SK-N-SH (cell line): Measurements from ENCODE around the gene SAP30L. TPM values are rescaled to one million over a fixed set of nuclear protein-coding genes. Genes with fewer than 3 reads are reported as not detected.

ENCODE experiments used
- CTCF ChIA-PET: fragments of 300-600, 350-600 bp; formaldehyde crosslinking; extraction: SDS; loops from one replicate; lab custom pipeline; 2021; lab: Yijun Ruan, JAX
- POLR2A ChIA-PET: fragments of 350-600 bp; sonication (Branson Sonifier 250); formaldehyde crosslinking; extraction: SDS; loops from one replicate; lab custom pipeline; 2020; ENCODE audit warnings: antibody characterized with exemption, inconsistent platforms; lab: Yijun Ruan, JAX
- DNase-seq: peaks from one replicate; pipeline ENCODE4 v3.0.0; 2012
- H2AFZ ChIP-seq: fragments of 200-600 bp; sonication (generic); 2 replicates; pipeline ENCODE4 v1.8.1; 2016; ENCODE audit warnings: antibody characterized with exemption, mild to moderate bottlenecking, low read depth
- H3F3A ChIP-seq: fragments of 200-600 bp; sonication (generic); replicated peaks from 2 replicates; pipeline ENCODE3; 2016; ENCODE audit warnings: antibody characterized with exemption, mild to moderate bottlenecking; ENCODE audit not compliant: insufficient read depth
- H3K27ac ChIP-seq, 2 experiments: fragments of 200-500 bp in 1 of 2; fragments of 200-600 bp in 1 of 2; sonication (Bioruptor generic) in 1 of 2; sonication (generic), shearing (Covaris generic) in 1 of 2; 2 replicates each; pipeline versions ENCODE4 v1.5.1 to v1.6.1; 2014 to 2016; ENCODE audit warnings: low read depth in 2 of 2, inconsistent platforms in 1 of 2, low read length in 1 of 2, mild to moderate bottlenecking in 1 of 2, mixed read lengths in 1 of 2
- H3K27me3 ChIP-seq: fragments of 200-600 bp; sonication (generic), shearing (Covaris generic); 2 replicates; pipeline ENCODE4 v1.6.1; 2016; ENCODE audit warnings: mixed run types; ENCODE audit not compliant: insufficient read depth
- H3K36me3 ChIP-seq, 2 experiments: fragments of 200-500 bp in 1 of 2; fragments of 200-600 bp in 1 of 2; sonication (Bioruptor generic) in 1 of 2; sonication (generic) in 1 of 2; replicated peaks in 1 of 2; 2 replicates each; pipeline versions ENCODE3 to v1.5.1; 2014 to 2016; ENCODE audit warnings: low read length in 1 of 2, mild to moderate bottlenecking in 1 of 2; ENCODE audit not compliant: insufficient read depth in 2 of 2, control insufficient read depth in 1 of 2
- H3K4me1 ChIP-seq, 2 experiments: fragments of 200-500 bp in 1 of 2; fragments of 200-600 bp in 1 of 2; sonication (Bioruptor generic) in 1 of 2; sonication (generic), shearing (Covaris generic) in 1 of 2; 2 replicates each; pipeline versions ENCODE4 v1.5.1 to v1.6.1; 2014 to 2016; ENCODE audit warnings: low read depth in 1 of 2, low read length in 1 of 2, mixed run types in 1 of 2; ENCODE audit not compliant: insufficient read depth in 2 of 2, control insufficient read depth in 1 of 2
- H3K4me2 ChIP-seq: fragments of 200-600 bp; sonication (generic), shearing (Covaris generic); 2 replicates; pipeline ENCODE4 v1.6.1; 2017; ENCODE audit warnings: mixed run types
- H3K4me3 ChIP-seq, 2 experiments: fragments of 200-500 bp in 1 of 2; fragments of 200-600 bp in 1 of 2; sonication (Bioruptor generic) in 1 of 2; sonication (generic), shearing (Covaris generic) in 1 of 2; 2 replicates each; pipeline versions ENCODE4 v1.5.1 to v1.8.1; 2014 to 2016; ENCODE audit warnings: low read depth in 2 of 2, inconsistent platforms in 1 of 2, low read length in 1 of 2, mild to moderate bottlenecking in 1 of 2, mixed read lengths in 1 of 2, moderate library complexity in 1 of 2
- H3K79me2 ChIP-seq: fragments of 200-600 bp; sonication (generic); 2 replicates; pipeline ENCODE4 v1.8.1; 2017; ENCODE audit warnings: mild to moderate bottlenecking; ENCODE audit not compliant: insufficient read depth
- H3K9ac ChIP-seq: fragments of 200-600 bp; sonication (generic); 2 replicates; pipeline ENCODE4 v1.6.1; 2017; ENCODE audit warnings: mixed run types
- H3K9me2 ChIP-seq: fragments of 200-600 bp; sonication (generic); 2 replicates; pipeline ENCODE4 v1.6.1; 2017; ENCODE audit warnings: mixed run types
- H3K9me3 ChIP-seq: fragments of 200-600 bp; sonication (generic); 2 replicates; pipeline ENCODE4 v1.6.1; 2017; ENCODE audit warnings: mixed run types, mild to moderate bottlenecking, moderate library complexity
- H4K20me1 ChIP-seq: fragments of 200-600 bp; sonication (generic); 2 replicates; pipeline ENCODE4 v1.6.1; 2017; ENCODE audit warnings: mild to moderate bottlenecking, mixed run types; ENCODE audit not compliant: insufficient read depth
- EZH2phosphoT487 ChIP-seq: fragments of 200-600 bp; sonication (generic); IDR thresholded peaks from 2 replicates; pipeline ENCODE4 v1.6.1; 2017; ENCODE audit warnings: low read depth, mixed run types, mild to moderate bottlenecking, antibody characterized with exemption, moderate library complexity, borderline replicate concordance
- FOSL2 ChIP-seq: IDR thresholded peaks from 2 replicates; pipeline ENCODE4 v1.4.0; 2012; ENCODE audit warnings: low read depth, mild to moderate bottlenecking, moderate library complexity, borderline replicate concordance
- FOXM1 ChIP-seq: IDR thresholded peaks from 2 replicates; pipeline ENCODE4 v1.4.0; 2012; ENCODE audit warnings: low read depth, mild to moderate bottlenecking
- GABPA ChIP-seq: IDR thresholded peaks from 2 replicates; pipeline ENCODE4 v1.4.0; 2012; ENCODE audit warnings: low read depth, mild to moderate bottlenecking
- GATA2 ChIP-seq: sonication (generic); formaldehyde crosslinking; IDR thresholded peaks from 2 replicates; pipeline ENCODE4 v1.5.0; 2020; ENCODE audit warnings: mild to moderate bottlenecking, missing genetic modification reagents
- JUND ChIP-seq: IDR thresholded peaks from 2 replicates; pipeline ENCODE4 v1.4.0; 2012
- MEF2A ChIP-seq: IDR thresholded peaks from 2 replicates; pipeline ENCODE4 v1.4.0; 2012; ENCODE audit warnings: low read depth, borderline replicate concordance
- MXI1 ChIP-seq: IDR thresholded peaks from 2 replicates; pipeline ENCODE4 v1.6.1; 2012; ENCODE audit warnings: mild to moderate bottlenecking, low read depth, low read length, improper control_type of control experiment
- NFIC ChIP-seq: IDR thresholded peaks from 2 replicates; pipeline ENCODE4 v1.4.0; 2012; ENCODE audit warnings: borderline replicate concordance
- RAD21 ChIP-seq: IDR thresholded peaks from 2 replicates; pipeline ENCODE4 v1.6.1; 2012; ENCODE audit warnings: mild to moderate bottlenecking, low read length
- RCOR1 ChIP-seq: fragments of 150-350 bp; IDR thresholded peaks from 2 replicates; pipeline ENCODE4 v1.6.1; 2017; ENCODE audit warnings: antibody characterized with exemption, low read length
- SMC3 ChIP-seq: IDR thresholded peaks from 2 replicates; pipeline ENCODE4 v1.6.1; 2012; ENCODE audit warnings: low read depth, low read length, improper control_type of control experiment
- TAF1 ChIP-seq: IDR thresholded peaks from 2 replicates; pipeline ENCODE4 v1.6.1; 2012; ENCODE audit warnings: low read depth, mild to moderate bottlenecking, low read length, moderate library complexity, borderline replicate concordance
- TCF12 ChIP-seq: IDR thresholded peaks from 2 replicates; pipeline ENCODE4 v1.4.0; 2012
- TEAD4 ChIP-seq: IDR thresholded peaks from 2 replicates; pipeline ENCODE4 v1.4.0; 2012; ENCODE audit warnings: mild to moderate bottlenecking, borderline replicate concordance; ENCODE audit not compliant: insufficient read depth
- WGBS: methylation state at CpG from one replicate; pipeline ENCODE4 v1.1.6; 2017; ENCODE audit warnings: low lambda C conversion rate; 5-methylcytosine and 5-hydroxymethylcytosine counted together
- polyA plus RNA-seq, 3 experiments: library from polyadenylated mRNA; depleted of rRNA; stranded (reverse); fragments of >200 nt; gene quantifications; 2 replicates each; pipeline ENCODE4 v1.2.3, GENCODE V29; 2012
- TF ChIP-seq, protein P1 (sequence below): fragments of 150-350 bp; IDR thresholded peaks from 2 replicates; pipeline ENCODE4 v1.6.1; 2016; ENCODE audit warnings: mild to moderate bottlenecking, low read depth, low read length
- TF ChIP-seq, protein P2 (sequence below): IDR thresholded peaks from 2 replicates; pipeline ENCODE4 v1.4.0; 2012; ENCODE audit warnings: low read depth, borderline replicate concordance
- TF ChIP-seq, protein P3 (sequence below): IDR thresholded peaks from 2 replicates; pipeline ENCODE4 v1.6.1; 2012; ENCODE audit warnings: mild to moderate bottlenecking, low read depth, low read length, moderate library complexity

SAP30L gene
- polyA plus RNA-seq, 1 of the 3 experiments (the other 2 are of a cell fraction) = 26.6 TPM

DNA sequence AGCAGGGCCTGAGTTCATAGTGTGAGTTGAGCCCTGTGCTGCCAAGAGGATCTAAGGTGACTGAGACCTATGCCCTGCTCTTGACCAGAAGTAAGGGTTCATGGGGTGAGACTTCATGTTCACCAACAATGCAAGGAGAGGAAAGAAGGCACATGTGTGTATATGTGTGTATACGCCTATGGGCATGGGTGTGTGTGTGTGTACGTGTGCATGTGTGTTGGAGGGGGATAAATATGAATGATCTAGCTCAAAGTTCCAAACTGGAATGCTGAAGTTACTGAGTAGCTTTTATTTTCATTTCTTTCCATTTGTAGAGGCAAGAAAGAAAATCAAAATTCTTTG is 57.9 kb downstream of the SAP30L start:
- H3K4me2 ChIP-seq = no peak overlapping the region
- no peak overlapping the region for H3K27ac ChIP-seq
- no peaks in the 10 kb centered on the region; the same call in none of the 2 replicates for H3K27me3 ChIP-seq
- ChIA-PET CTCF (interaction anchor here (1.6 to 13.0 kb wide), 4 partner anchors 9 to 107 kb away, joined by 4 to 112 read pairs (median 24); no protein-coding TSS in a partner anchor), POLR2A (no interaction called here)
- H4K20me1 ChIP-seq = no peaks in the 10 kb centered on the region
- no peaks in the 10 kb centered on the region for H3K9me3 ChIP-seq
- peaks cover 0 to 22% of the 10 kb centered on the region in 2 experiments; a peak in 2 of 4 replicates for H3K4me1 ChIP-seq
- no peaks in the 10 kb centered on the region for H3F3A ChIP-seq
- no peak overlapping the region for H3K4me3 ChIP-seq
- no peaks in the 10 kb centered on the region for H3K36me3 ChIP-seq
- WGBS = 85% methylated on average over 2 of the region's 2 CpGs
- no peak overlapping the region for H2AFZ ChIP-seq
- H3K9me2 ChIP-seq = no peaks in the 10 kb centered on the region
- no peak for DNase-seq
- H3K79me2 ChIP-seq = no peaks in the 10 kb centered on the region
- TF ChIP-seq GABPA = no peak
- no peak for TF ChIP-seq MEF2A
- no peak for TF ChIP-seq MXI1
- TF ChIP-seq, protein P1, sequence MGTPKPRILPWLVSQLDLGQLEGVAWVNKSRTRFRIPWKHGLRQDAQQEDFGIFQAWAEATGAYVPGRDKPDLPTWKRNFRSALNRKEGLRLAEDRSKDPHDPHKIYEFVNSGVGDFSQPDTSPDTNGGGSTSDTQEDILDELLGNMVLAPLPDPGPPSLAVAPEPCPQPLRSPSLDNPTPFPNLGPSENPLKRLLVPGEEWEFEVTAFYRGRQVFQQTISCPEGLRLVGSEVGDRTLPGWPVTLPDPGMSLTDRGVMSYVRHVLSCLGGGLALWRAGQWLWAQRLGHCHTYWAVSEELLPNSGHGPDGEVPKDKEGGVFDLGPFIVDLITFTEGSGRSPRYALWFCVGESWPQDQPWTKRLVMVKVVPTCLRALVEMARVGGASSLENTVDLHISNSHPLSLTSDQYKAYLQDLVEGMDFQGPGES = no peak
- no peak for TF ChIP-seq GATA2 (CRISPR knock-in tag)
- TF ChIP-seq FOSL2 = no peak
- TF ChIP-seq RCOR1 = no peak
- no peak for TF ChIP-seq NFIC
- TF ChIP-seq, protein P2, sequence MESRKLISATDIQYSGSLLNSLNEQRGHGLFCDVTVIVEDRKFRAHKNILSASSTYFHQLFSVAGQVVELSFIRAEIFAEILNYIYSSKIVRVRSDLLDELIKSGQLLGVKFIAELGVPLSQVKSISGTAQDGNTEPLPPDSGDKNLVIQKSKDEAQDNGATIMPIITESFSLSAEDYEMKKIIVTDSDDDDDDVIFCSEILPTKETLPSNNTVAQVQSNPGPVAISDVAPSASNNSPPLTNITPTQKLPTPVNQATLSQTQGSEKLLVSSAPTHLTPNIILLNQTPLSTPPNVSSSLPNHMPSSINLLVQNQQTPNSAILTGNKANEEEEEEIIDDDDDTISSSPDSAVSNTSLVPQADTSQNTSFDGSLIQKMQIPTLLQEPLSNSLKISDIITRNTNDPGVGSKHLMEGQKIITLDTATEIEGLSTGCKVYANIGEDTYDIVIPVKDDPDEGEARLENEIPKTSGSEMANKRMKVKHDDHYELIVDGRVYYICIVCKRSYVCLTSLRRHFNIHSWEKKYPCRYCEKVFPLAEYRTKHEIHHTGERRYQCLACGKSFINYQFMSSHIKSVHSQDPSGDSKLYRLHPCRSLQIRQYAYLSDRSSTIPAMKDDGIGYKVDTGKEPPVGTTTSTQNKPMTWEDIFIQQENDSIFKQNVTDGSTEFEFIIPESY = no peak
- H3K9ac ChIP-seq = no peak overlapping the region

DNA sequence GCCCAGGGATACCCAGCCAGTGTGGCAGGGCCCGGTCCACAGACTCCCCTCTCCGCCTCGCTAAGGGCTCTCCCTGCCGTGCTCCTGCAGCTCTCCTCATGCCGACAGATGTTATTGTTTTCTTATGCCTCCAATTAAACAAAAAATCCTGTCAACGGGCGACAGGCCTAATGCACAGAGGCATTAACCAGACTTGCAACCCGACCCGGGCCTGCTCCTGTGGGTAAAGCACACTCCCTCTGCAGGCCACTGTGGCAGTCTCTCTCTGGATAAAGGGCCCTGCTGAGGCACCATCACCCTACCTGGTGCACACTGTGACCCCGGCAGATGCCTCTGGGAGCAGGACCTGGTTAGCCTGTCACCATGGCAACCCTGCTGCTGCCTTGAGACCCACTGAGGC is 59.8 kb downstream of the SAP30L start:
- no peaks in the 10 kb centered on the region for H4K20me1 ChIP-seq
- no peaks in the 10 kb centered on the region for H3K36me3 ChIP-seq
- H3K4me1 ChIP-seq = peaks cover 0 to 28% of the 10 kb centered on the region in 2 experiments; a peak in 2 of 4 replicates
- ChIA-PET POLR2A (interaction anchor here (0.6 to 2.8 kb wide), 8 partner anchors 12 to 29 kb away, joined by 3 to 24 read pairs (median 9); partner anchors contain the start of gene HAND1), CTCF (interaction anchor here (0.5 to 13.0 kb wide), 18 partner anchors 9 to 530 kb away, joined by 3 to 112 read pairs (median 4); partner anchors contain the start of gene HAND1)
- no peak overlapping the region for H2AFZ ChIP-seq
- H3K4me3 ChIP-seq = no peak overlapping the region
- H3K79me2 ChIP-seq = no peaks in the 10 kb centered on the region
- no peaks in the 10 kb centered on the region for H3K9me3 ChIP-seq
- no peaks in the 10 kb centered on the region for H3K9me2 ChIP-seq
- WGBS = 63% methylated on average over 9 of the region's 10 CpGs
- H3K27ac ChIP-seq = peak overlapping the region in 1 of 2 experiments; percentile 92; a peak in 2 of 4 replicates
- no peaks in the 10 kb centered on the region for H3F3A ChIP-seq
- no peak overlapping the region for H3K4me2 ChIP-seq
- no peaks in the 10 kb centered on the region; the same call in none of the 2 replicates for H3K27me3 ChIP-seq
- H3K9ac ChIP-seq = no peak overlapping the region
- DNase-seq = peak; percentile 83
- TF ChIP-seq RAD21 (peak; percentile 55), TAF1 (no peak), MEF2A (no peak), JUND (no peak), EZH2phosphoT487 (no peak), GABPA (no peak), SMC3 (peak; percentile 49; the same call in 1 of the 2 replicates), TCF12 (peak; percentile 27; the same call in 1 of the 2 replicates), TEAD4 (no peak), NFIC (no peak), FOXM1 (no peak), MXI1 (peak; percentile 52; the same call in 1 of the 2 replicates)
- TF ChIP-seq, protein P2 = no peak
- TF ChIP-seq, protein P3, sequence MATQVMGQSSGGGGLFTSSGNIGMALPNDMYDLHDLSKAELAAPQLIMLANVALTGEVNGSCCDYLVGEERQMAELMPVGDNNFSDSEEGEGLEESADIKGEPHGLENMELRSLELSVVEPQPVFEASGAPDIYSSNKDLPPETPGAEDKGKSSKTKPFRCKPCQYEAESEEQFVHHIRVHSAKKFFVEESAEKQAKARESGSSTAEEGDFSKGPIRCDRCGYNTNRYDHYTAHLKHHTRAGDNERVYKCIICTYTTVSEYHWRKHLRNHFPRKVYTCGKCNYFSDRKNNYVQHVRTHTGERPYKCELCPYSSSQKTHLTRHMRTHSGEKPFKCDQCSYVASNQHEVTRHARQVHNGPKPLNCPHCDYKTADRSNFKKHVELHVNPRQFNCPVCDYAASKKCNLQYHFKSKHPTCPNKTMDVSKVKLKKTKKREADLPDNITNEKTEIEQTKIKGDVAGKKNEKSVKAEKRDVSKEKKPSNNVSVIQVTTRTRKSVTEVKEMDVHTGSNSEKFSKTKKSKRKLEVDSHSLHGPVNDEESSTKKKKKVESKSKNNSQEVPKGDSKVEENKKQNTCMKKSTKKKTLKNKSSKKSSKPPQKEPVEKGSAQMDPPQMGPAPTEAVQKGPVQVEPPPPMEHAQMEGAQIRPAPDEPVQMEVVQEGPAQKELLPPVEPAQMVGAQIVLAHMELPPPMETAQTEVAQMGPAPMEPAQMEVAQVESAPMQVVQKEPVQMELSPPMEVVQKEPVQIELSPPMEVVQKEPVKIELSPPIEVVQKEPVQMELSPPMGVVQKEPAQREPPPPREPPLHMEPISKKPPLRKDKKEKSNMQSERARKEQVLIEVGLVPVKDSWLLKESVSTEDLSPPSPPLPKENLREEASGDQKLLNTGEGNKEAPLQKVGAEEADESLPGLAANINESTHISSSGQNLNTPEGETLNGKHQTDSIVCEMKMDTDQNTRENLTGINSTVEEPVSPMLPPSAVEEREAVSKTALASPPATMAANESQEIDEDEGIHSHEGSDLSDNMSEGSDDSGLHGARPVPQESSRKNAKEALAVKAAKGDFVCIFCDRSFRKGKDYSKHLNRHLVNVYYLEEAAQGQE = no peak
